Measurements from ENCODE around the gene PLEKHA3.

Gene PLEKHA3

DNA sequence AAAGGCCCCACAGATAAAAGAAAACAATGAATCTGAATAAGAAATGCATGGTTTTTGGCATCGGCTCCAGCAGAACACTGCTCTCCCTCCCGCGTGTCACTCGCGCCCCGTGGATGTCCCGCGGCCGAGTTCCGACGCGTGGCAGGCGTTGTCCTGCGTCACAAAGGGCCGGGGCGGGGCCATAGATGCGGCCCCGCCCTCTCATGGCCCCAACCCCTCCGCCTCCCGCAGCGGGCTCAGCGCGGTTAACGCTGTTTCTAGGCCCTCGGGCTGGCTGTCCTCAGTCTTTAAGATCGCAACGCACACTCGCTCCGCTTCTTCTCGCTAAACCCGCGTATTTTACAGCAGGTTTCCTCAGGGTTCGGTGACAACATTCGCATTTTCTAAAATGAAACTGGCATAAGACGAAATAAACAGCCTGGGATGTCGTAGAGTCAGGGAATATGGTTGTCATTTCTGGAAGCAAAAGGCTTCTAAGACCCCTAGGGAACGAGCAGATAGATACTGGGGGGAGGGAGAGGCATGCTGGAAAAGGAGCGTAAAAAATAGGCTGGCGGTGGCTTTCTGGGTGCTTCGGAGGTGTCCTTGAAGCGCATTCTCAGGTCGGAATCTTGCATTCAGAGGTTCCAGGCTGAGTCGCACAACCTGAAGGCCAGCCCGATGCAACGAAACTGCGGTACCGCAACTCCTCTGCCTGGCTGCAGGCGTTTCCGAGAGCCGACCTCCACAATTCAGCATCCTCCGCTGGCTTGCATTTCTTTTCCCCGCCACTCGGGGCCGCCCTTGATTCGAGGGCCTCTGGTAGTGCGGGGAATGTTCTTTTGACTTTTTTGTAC is 1.6 kb upstream of the PLEKHA3 start, which contains the start of gene FKBP7:
Gene FKBP7 (minus strand): TSS at position 162 of the 836 bp plus-strand sequence. CDS start 101 bp downstream, at position 61.
- in situ Hi-C loops (cut with MboI; ENCODE audit: low sequenced_read_pairs), result no loop called here

DNA sequence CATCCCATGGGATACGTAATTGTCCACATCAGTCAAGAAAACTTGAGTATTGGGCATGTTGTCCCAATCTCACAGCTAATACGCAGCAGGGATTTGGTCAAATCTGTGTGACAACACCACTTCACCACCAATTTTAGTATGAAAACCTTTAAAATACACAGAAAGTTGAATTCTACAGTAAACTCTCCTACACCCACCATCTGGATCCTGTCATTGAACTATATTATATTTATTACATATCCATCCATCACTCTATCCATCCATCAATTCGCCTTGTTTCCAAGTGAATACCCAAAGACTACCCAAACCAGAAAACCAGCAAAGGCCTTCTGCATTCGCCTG is 1.0 kb upstream of the PLEKHA3 start:
- in situ Hi-C loops (cut with MboI; ENCODE audit: low sequenced_read_pairs), result no loop called here

DNA sequence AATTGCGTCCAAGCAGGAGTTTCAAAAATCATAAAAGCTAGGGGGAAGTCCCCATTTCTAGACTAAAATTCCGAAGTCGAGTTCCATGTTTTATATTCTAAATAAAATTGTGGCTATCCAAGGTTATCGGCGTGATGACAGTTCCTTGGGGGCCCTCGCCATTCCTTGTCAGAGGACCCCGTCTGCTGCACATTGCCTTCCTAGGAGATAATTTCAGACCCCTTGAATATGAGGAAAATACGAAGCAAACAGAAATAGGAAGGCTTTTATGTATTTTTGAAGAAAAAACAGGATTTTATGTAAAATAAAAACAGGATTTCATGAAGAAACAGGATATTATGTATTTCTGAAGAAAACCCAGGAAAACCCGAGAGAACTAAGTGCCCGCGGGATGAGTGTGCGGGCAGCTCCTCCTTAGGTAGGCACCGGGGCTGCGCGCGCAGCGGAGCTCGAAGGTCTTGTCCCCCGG is 465 bp upstream of the PLEKHA3 start:
- in situ Hi-C loops (cut with MboI; ENCODE audit: low sequenced_read_pairs), result no loop called here

DNA sequence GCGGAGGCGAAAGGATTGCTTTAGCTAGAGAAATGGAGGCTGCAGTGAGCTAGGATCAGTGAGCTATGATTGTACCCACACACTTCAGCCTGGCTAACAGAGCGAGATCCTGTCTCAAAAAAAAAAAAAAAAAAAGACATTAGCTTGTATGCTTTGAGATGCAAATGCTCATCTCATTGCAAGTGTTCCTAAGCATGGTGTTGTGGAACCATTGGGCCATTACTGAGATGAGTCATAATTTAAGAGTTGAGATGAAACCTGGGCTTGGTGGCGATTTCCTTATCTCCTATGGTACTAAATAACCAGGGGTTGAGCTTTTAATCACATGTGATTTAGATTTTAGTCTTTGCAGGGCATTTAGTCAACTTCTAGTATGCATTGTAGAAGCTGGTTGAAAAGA is 2.2 kb downstream of the PLEKHA3 start:
- in situ Hi-C loops (cut with MboI; ENCODE audit: low sequenced_read_pairs), result no loop called here

DNA sequence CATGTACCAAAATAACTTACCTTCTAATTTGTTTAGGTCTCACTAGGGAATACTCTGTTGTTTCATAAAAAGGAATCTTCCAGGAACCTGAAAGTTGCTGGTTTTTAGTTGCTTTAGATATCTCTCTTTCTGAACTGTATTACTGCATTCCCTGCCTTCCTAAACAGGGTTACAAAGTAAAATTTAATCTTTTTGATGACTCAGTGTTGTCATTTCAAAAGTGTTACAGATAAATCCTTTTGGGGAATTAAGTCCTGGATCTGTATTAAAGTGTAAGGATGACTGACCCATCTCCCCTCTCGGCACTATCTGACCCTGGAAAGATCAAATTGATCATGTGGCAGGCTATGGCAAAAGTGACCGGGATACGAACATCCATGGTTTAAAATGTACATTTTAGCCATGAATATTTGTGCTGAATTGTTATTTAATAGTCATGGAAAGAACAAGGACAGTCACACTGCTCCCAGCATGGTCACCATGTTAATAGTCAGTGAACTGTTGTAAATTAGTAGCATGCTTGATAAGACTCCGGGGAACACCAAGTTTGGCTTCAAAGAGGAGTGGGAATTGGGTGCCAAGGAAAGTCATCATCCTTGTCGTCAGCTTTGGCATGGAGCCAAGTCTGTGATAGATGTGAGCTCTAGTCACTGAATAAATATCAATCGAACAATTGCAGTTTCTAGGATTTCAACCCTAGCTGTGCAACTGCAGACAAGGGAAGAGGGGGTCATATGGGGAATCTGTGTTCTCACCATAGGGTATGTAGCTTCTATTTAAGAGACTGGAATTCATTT is 4.2 kb downstream of the PLEKHA3 start:
- in situ Hi-C loops (cut with MboI; ENCODE audit: low sequenced_read_pairs), result no loop called here

DNA sequence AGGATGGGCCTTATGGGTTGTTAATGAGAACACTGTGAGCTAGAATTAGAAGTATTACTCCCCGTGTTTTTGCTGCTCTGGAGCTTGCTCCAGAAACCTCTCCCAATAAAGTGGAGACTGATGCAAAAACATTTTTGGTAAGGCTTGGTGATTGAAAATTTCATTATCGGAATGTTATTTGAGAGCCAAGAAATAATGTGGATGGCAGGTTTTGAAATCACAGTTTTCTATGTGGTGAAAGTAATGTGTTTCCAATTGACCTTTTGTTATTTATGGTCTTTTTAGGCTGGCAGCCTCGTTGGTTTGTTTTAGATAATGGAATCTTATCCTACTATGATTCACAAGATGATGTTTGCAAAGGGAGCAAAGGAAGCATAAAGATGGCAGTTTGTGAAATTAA is 5.1 kb downstream of the PLEKHA3 start:
- in situ Hi-C loops (cut with MboI; ENCODE audit: low sequenced_read_pairs), result no loop called here

DNA sequence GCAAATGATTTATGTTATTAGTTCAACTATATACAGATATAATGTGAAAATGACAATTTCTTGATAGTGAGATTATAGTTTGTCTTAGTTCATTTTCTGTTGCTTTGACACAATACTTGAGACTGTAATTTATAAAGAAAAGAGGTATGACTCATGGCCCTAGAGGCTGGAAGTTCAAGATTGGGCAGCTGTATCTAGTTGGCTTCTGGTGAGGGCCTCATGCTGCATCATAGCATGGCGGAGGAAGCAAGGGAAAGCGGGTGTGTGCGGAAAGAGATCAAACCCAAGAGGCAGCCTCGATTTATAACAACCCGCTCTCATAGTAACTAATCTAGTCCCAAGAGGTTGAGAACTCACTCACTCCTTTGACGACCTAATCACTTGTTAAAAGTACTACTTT is 11.4 kb downstream of the PLEKHA3 start:
- in situ Hi-C loops (cut with MboI; ENCODE audit: low sequenced_read_pairs), result no loop called here

DNA sequence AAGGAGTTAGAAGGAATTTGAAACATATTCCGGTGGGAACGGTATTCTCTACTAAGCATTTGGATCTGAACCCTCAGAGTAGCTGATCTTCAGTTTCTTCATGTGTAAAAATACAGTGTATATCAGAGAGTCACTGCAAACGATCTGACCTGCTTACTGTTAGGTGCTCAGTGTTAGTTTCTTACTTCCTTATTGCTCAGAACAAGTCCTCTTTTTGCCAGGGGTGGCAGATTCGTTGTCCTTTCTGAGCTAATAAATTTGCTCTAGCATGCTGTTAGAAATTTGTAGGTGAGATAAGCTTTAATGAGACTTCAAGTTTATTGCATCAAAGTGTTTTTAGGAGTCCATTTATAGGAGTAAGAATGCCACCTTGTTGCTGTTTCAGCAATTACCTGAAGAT is 15.8 kb downstream of the PLEKHA3 start:
- in situ Hi-C loops (cut with MboI; ENCODE audit: low sequenced_read_pairs), result no loop called here

DNA sequence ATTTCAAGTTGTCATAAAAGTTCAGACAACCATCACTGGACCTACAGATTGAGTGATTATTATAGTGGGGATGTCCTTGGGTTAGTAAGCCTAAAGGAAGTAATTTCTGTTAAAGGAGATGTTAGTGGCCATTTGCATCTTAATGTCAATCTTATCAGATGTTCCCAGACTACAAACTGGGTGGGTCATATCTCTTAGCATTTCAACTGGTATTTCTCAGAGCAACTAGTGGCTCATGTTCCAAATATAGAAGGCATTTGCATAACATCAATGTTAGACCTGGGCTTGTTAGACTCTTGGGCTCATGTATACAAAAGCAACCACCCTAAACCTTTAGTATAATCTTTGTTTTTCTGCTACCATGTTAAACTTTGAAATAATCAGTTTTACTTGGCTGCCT is 17.9 kb downstream of the PLEKHA3 start:
- in situ Hi-C loops (cut with MboI; ENCODE audit: low sequenced_read_pairs), result no loop called here

DNA sequence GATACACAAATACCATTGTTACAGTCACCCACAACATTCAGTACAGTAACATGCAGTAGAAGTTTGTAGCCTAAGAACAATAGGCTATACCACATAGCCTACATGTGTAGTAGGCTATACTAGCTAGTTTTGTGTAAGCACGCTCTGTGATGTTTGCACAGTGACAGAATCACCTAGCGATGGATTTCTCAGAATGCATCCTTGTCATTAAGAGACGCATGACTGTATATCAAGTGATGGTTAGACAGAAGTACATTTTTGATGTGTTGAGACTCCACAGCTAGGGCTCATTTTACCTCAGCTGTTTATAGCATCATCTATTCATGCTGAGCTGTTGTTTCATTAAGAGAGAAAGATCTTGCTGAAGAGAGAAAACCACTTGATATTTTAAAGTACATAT is 19.4 kb downstream of the PLEKHA3 start:
- in situ Hi-C loops (cut with MboI; ENCODE audit: low sequenced_read_pairs), result no loop called here

DNA sequence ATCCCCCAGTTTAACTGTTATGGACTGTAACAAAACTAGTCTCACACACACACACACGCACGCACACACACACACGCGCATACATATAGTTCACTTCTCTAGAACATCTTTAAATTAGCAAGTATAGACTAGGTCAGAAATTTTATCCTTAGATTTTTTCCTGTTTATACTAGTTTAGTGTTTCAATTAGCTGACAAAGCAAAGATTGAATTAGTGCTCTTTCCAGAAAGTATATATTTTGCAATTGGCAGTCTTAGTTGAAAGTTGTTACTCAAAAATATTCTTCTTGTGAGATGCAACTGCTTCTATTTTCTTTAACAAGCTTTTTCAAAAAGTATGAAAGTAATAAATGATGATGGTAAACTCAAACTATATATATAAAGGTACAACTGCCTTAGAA is 22.5 kb downstream of the PLEKHA3 start:
- in situ Hi-C loops (cut with MboI; ENCODE audit: low sequenced_read_pairs), result no loop called here

DNA sequence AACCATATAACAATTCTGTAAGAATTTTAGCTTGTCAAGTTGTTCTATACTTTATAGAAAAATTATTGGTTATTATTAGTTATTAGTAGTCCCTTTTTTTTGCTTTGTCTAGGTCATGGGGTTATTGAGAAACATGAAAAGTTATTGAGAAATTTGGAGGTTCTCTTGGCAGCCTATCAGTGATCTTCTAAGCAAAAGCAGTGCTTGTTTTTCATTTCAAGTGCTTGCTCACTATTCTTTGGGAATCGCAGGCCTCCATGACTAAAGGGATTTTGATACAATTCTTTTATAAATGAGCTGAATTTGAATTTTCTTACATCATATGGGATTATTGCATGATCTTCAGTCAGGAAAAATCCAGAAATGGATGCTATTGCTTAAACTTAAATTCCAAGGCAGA is 25.8 kb downstream of the PLEKHA3 start:
- in situ Hi-C loops (cut with MboI; ENCODE audit: low sequenced_read_pairs), result no loop called here

DNA sequence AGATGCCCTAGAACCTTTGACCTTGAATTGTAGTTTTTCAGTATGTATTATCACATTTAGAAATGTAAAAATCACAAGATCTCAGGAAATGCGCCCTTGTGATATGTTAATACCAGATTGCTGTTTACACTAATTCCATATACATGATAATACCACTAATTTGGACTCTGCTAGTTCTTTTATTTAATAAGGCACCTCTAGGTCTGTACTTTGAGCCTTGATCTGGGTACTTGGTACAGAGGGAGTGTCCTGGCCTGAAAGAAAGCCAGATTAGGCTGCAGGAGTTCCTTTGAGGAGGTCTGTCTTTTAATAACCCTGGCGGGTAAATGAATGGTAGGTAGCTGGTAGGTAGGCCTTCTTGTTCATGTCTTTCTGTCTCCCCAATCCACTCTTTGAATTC is 26.3 kb downstream of the PLEKHA3 start:
- in situ Hi-C loops (cut with MboI; ENCODE audit: low sequenced_read_pairs), result no loop called here

DNA sequence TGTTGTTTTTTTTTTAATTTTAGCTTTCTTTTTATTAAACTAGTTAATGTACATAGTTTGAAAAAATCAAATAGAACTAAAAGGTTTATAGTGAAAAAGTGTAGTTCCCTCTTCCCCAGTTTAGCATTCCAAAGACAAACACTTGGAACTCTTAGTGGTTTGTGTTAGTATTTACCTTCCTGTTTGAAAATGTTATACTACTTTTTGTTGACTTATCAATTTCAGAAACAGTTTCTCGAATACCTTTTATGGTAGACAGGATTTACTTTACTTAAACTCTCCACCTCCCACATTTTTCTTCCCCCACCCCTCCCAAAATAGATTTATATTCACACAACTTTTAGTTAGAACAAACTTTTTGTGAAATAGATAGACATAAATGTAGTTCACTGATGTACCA is 26.7 kb downstream of the PLEKHA3 start:
- in situ Hi-C loops (cut with MboI; ENCODE audit: low sequenced_read_pairs), result no loop called here

DNA sequence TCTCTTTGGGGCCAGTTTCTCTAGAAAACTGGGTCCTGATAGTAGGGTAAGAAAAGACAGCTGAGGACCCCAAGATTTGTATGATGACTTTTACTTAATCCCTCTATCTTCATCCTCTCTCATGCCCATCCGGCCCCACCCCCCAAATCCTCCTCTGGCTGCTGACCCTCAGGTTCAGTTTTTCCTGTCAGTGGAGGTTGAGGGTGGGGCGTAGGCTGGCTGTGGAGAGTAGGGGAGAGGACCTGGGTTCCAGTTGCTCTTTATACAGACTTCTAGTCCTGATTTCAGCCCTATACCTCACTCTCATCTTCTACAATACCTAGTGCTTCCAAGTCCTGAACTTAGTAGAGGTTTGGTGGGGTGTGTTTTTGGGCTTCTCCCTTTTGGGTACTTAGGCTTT is 28.4 kb downstream of the PLEKHA3 start:
- in situ Hi-C loops (cut with MboI; ENCODE audit: low sequenced_read_pairs), result no loop called here

DNA sequence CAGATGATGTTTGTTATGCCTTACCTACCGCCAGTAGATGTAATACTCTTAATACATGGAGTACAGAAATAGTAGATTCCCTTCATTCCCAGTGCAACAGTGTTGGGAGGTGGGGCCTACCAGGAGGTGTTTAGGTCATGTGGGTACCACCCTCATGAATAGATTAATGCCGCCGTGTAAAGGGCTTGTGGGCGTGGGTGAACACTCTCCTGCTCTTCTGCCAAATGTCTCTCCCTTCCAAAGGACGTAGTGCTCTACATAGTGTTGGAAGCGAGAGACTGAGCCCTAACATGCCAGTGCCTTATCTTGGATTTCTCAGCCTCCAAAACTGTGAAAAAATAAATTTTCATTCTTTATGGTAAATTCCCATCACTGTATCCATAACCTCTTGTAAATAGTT is 30.1 kb downstream of the PLEKHA3 start:
- in situ Hi-C loops (cut with MboI; ENCODE audit: low sequenced_read_pairs), result no loop called here

DNA sequence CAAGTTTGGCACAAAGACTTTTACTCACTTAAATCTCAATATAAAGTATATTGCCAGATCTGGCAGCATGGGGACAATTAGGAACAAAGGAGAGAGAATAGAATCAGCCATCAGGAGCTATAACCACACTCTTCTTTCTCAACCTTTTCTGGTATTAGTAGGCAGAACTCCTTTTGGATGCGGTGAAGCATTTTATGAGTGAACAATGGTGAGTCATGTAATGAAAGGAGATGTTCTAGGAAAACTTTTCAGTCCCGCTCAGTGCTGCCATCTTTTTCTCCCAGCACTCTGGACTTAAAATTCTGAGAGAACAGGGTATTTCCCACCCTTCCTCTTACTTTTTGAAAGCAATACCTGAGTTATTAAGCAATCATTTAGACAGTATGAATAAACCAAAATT is 32.2 kb downstream of the PLEKHA3 start:
- in situ Hi-C loops (cut with MboI; ENCODE audit: low sequenced_read_pairs), result no loop called here

DNA sequence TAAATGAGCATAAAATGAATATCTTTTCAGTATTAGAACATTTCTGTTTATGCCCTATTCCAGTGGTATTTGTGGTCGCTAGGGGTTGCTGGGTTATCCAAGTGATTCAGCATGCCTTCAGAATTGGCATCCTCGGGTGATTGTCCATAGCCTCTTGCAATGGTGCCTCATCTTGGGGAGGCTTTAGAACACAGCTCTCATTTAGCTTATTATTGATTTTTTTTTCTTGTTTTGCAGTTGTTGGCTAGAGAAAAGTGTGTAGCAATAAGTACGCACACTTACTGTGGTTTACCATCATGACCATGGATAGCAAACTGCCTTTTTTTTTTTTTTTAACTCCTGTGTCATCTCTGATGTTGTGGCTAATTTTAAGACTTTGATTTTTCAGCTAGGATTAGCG is 33.6 kb downstream of the PLEKHA3 start:
- in situ Hi-C loops (cut with MboI; ENCODE audit: low sequenced_read_pairs), result no loop called here

DNA sequence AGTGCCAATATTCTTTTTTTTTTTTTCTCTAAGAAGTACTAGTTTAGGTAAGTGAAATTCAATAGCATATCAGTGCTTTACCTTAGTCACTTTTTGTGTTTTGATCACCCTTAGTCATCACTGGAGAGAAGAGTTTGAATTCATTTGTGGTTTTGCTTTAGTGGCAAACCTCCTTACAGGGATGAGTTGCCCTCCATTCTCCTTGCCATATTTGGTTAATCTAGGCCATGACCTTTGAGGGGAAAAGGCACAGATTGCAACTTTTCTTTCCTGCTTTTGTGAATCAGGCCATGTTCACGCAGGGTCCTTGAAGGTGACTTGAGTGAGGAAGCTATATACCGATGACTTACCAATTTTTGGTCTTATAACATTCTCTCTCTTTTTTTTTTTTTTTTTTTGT is 34.4 kb downstream of the PLEKHA3 start:
- in situ Hi-C loops (cut with MboI; ENCODE audit: low sequenced_read_pairs), result no loop called here

DNA sequence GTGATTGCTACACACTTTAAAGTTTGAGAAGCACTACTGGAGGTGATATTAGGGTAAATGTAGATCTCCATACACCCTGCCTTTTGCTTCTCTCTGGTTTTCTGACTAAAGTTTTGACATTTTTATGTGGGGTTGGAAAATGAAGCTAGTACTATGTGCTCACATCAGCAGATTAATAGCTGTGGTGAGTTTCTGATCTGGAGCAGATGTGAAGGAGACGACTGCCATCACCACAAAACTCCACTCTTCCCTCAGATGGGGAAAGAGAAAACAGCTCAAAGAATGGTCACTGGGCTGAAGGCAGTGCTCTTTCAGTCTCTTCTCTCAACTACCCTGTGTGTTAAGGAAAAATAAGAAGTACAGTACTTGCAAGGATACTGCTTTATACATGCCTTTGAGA is 37.2 kb downstream of the PLEKHA3 start:
- in situ Hi-C loops (cut with MboI; ENCODE audit: low sequenced_read_pairs), result no loop called here

DNA sequence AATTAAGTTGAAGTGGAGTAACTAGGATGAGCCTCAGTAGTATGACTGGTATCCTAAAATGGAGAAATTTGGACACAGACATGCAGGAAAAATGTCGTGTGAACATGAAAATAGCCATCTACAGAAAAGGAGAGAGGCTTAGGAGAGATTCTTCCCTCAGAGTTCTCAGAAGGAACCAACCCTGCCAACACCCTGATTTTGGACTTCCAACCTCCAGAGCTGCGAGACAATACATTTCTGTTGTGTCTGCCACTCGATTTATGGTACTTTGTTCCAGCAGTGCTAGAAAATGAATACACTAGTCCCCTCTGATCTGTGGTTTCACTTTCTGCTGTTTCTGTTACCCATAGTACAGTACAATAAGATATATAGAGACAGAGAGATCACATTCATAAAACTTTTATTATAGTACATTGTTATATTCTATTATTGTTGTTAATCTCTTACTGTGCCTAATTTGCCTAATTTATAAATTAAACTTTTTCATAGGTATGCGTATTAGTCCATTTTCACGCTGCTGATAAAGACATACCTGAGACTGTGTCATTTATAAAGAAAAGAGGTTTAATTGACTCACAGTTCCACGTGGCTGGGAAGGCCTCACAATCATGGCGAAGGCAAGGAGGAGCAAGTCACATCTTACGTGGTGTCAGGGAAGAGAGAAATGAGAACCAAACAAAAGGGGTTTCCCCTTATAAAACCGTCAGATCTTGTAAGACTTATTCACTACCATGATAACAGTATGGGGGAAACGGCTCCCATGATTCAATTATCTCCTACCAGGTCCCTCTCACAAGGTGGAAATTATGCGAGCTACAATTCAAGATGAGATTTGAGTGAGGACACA is 41.3 kb downstream of the PLEKHA3 start:
- in situ Hi-C loops (cut with MboI; ENCODE audit: low sequenced_read_pairs), result no loop called here

All from HL-60/S4 treated with retinoic acid at 250 ng/mL for 4 days and 3 days (cell line).